NCI-H1105 (cell line): ENCODE measurements around the gene ARHGEF5.
"Not testable (repeated sequence)": the region's sequence is repeated elsewhere in the genome, so short reads cannot be mapped to it uniquely, and the experiment has no call there.

Experiments used
- DNase-seq: peaks from one replicate; lab custom pipeline; 2025; lab: John Stamatoyannopoulos, UW

ARHGEF5 gene

GRCh38 chr7:144384071-144384470, 28.9 kb downstream of the ARHGEF5 start:
- DNase-seq = no peak

GRCh38 chr7:144384555-144385245, 29.5 kb downstream of the ARHGEF5 start:
- no peak for DNase-seq

GRCh38 chr7:144386741-144387140, 31.5 kb downstream of the ARHGEF5 start:
- no peak for DNase-seq

GRCh38 chr7:144388950-144389349, 33.7 kb downstream of the ARHGEF5 start:
- no peak for DNase-seq

- no peak for DNase-seq
Observed at GRCh38 chr7:144390481-144390880, 35.3 kb downstream of the ARHGEF5 start.

GRCh38 chr7:144391014-144391413, 35.8 kb downstream of the ARHGEF5 start:
- DNase-seq = no peak

GRCh38 chr7:144391823-144392255, 36.6 kb downstream of the ARHGEF5 start:
- DNase-seq = peak; percentile 15

- DNase-seq = no peak
Observed at GRCh38 chr7:144397086-144397485, 41.9 kb downstream of the ARHGEF5 start.

GRCh38 chr7:144398291-144398690, 43.1 kb downstream of the ARHGEF5 start:
- no peak for DNase-seq

GRCh38 chr7:144398911-144399310, 43.7 kb downstream of the ARHGEF5 start:
- no peak for DNase-seq

- no peak for DNase-seq
Observed at GRCh38 chr7:144399946-144400345, 44.7 kb downstream of the ARHGEF5 start.

- DNase-seq = no peak
Observed at GRCh38 chr7:144401490-144401889, 46.3 kb downstream of the ARHGEF5 start.

GRCh38 chr7:144403102-144403501, 47.9 kb downstream of the ARHGEF5 start:
- no peak for DNase-seq

GRCh38 chr7:144403649-144404061, 48.5 kb downstream of the ARHGEF5 start, which contains the start of gene NOBOX:
NOBOX (minus strand) TSS chr7:144403693.
- no peak for DNase-seq

GRCh38 chr7:144404946-144405345, 49.7 kb downstream of the ARHGEF5 start:
- no peak for DNase-seq

GRCh38 chr7:144407266-144407931, 52.2 kb downstream of the ARHGEF5 start:
- DNase-seq = peak; percentile 80

- DNase-seq = no peak
Observed at GRCh38 chr7:144408121-144408520, 52.9 kb downstream of the ARHGEF5 start.

- no peak for DNase-seq
Observed at GRCh38 chr7:144410441-144410840, 55.2 kb downstream of the ARHGEF5 start.

GRCh38 chr7:144414815-144415214, 59.6 kb downstream of the ARHGEF5 start:
- DNase-seq = no peak

- DNase-seq = no peak
Observed at GRCh38 chr7:144415858-144416257, 60.7 kb downstream of the ARHGEF5 start.

- DNase-seq = no peak
Observed at GRCh38 chr7:144416341-144416740, 61.1 kb downstream of the ARHGEF5 start.

GRCh38 chr7:144418931-144419330, 63.7 kb downstream of the ARHGEF5 start:
- not testable (repeated sequence) for DNase-seq

GRCh38 chr7:144427539-144427938, 72.3 kb downstream of the ARHGEF5 start:
- DNase-seq = not testable (repeated sequence)

GRCh38 chr7:144428431-144428830, 73.2 kb downstream of the ARHGEF5 start:
- no peak for DNase-seq
